ENCODE data around the gene KLF17. TPM values are rescaled to one million over a fixed set of nuclear protein-coding genes. Genes with fewer than 3 reads are reported as not detected.

KLF17 gene
- polyA plus RNA-seq, 3 donors = not detected

DNA sequence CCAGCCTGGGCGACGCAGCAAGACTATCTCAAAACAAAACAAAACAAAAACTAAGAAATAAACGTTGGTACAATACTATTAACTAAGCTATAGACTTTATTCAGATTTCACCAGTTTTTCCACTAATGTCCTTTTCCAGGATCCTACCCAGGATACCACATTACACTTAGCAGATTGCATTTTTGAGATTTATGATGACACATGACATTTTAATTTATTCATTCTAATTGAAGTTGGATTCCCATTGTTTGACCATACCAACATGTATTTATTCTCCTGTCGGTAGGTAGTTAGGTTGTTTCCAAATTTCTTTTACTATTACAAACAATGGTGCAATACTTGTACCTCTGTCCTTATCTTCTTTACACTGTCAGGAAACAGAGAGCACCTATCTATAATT is 6.8 kb upstream of the KLF17 start:
- H3K4me3 Mint-ChIP-seq = no peak overlapping the region
- H3K36me3 ChIP-seq (replicated peaks in 1 of 2; ENCODE audit: control insufficient read depth in 1 of 2, insufficient read depth in 2 of 2, low read length in 2 of 2) = no peaks in the 10 kb centered on the region
- no peaks in the 10 kb centered on the region for H3K4me1 ChIP-seq (ENCODE audit: control insufficient read depth in 1 of 2, insufficient read depth in 2 of 2, low read length in 2 of 2)
- peaks cover 2% of the 10 kb centered on the region in 3 donors for H3K27me3 Mint-ChIP-seq (ENCODE audit: low read depth in 3 of 3)
- H3K4me2 ChIP-seq (replicated peaks; ENCODE audit: extremely low read depth, low read length, poor library complexity, severe bottlenecking) = no peak overlapping the region
- no peaks in the 10 kb centered on the region for H4K20me1 ChIP-seq (ENCODE audit: insufficient read depth, low read length)
- H3K79me2 ChIP-seq (ENCODE audit: insufficient read depth, low read length) = no peaks in the 10 kb centered on the region
- TF ChIP-seq, protein P1, sequence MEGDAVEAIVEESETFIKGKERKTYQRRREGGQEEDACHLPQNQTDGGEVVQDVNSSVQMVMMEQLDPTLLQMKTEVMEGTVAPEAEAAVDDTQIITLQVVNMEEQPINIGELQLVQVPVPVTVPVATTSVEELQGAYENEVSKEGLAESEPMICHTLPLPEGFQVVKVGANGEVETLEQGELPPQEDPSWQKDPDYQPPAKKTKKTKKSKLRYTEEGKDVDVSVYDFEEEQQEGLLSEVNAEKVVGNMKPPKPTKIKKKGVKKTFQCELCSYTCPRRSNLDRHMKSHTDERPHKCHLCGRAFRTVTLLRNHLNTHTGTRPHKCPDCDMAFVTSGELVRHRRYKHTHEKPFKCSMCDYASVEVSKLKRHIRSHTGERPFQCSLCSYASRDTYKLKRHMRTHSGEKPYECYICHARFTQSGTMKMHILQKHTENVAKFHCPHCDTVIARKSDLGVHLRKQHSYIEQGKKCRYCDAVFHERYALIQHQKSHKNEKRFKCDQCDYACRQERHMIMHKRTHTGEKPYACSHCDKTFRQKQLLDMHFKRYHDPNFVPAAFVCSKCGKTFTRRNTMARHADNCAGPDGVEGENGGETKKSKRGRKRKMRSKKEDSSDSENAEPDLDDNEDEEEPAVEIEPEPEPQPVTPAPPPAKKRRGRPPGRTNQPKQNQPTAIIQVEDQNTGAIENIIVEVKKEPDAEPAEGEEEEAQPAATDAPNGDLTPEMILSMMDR (IDR thresholded peaks at IDR 0.05) = no peak
- no peak for DNase-seq
- intact Hi-C loops (cut with micrococcal nuclease) = no loop called here
- H3K27ac ChIP-seq (ENCODE audit: low read depth in 1 of 2, low read length in 2 of 2) = no peak overlapping the region
- 96% methylated on average over 3 of the region's 4 CpGs for WGBS (ENCODE audit: insufficient coverage)
- H3K27ac Mint-ChIP-seq = no peak overlapping the region
- no peak overlapping the region for H2AFZ ChIP-seq (ENCODE audit: insufficient read depth, low read depth, low read length, poor library complexity, severe bottlenecking)
- no peaks in the 10 kb centered on the region for H3K9me3 ChIP-seq (replicated peaks in 1 of 2; ENCODE audit: control insufficient read depth in 1 of 2, insufficient read depth in 1 of 2, low read length in 2 of 2)
- no peaks in the 10 kb centered on the region for H3K4me1 Mint-ChIP-seq
- H3K9me3 Mint-ChIP-seq = no peaks in the 10 kb centered on the region
- no peak overlapping the region for H3K9ac ChIP-seq (ENCODE audit: insufficient read depth, low read length, poor library complexity, severe bottlenecking)
- no peak overlapping the region for H3K4me3 ChIP-seq (replicated peaks in 1 of 3; ENCODE audit: low read depth in 2 of 3, low read length in 3 of 3)
- H3K27me3 ChIP-seq (ENCODE audit: control insufficient read depth in 2 of 2, insufficient read depth in 2 of 2, low read length in 2 of 2) = no peaks in the 10 kb centered on the region
- no peaks in the 10 kb centered on the region for H3K36me3 Mint-ChIP-seq

DNA sequence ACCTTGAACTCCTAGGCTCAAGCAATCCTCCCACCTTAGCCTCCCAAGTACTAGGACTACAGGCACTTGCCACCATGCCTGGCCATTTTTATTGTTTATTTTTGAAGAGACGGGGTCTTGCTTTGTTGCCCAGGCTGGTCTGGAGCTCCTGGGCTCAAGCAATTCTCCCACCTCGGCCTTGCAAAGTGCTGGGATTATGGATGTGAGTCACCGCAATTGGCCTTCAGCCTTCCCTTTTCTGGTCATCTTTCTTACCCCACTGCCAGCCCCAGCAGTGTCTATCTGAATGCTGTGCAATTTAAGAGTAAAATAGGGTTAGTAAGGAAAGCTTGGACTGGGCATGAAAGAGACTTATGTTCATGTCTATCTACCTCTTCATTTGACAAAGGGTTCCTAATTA is 6.1 kb upstream of the KLF17 start:
- Histone ChIP-seq H3K36me3 (replicated peaks in 1 of 2; ENCODE audit: control insufficient read depth in 1 of 2, insufficient read depth in 2 of 2, low read length in 2 of 2) (no peaks in the 10 kb centered on the region), H3K4me2 (replicated peaks; ENCODE audit: extremely low read depth, low read length, poor library complexity, severe bottlenecking) (no peak overlapping the region), H2AFZ (ENCODE audit: insufficient read depth, low read depth, low read length, poor library complexity, severe bottlenecking) (no peak overlapping the region), H3K4me3 (replicated peaks in 1 of 3; ENCODE audit: low read depth in 2 of 3, low read length in 3 of 3) (no peak overlapping the region), H3K79me2 (ENCODE audit: insufficient read depth, low read length) (no peaks in the 10 kb centered on the region), H4K20me1 (ENCODE audit: insufficient read depth, low read length) (no peaks in the 10 kb centered on the region), H3K27me3 (ENCODE audit: control insufficient read depth in 2 of 2, insufficient read depth in 2 of 2, low read length in 2 of 2) (no peaks in the 10 kb centered on the region), H3K9me3 (replicated peaks in 1 of 2; ENCODE audit: control insufficient read depth in 1 of 2, insufficient read depth in 1 of 2, low read length in 2 of 2) (no peaks in the 10 kb centered on the region), H3K4me1 (ENCODE audit: control insufficient read depth in 1 of 2, insufficient read depth in 2 of 2, low read length in 2 of 2) (no peaks in the 10 kb centered on the region), H3K9ac (ENCODE audit: insufficient read depth, low read length, poor library complexity, severe bottlenecking) (no peak overlapping the region), H3K27ac (ENCODE audit: low read depth in 1 of 2, low read length in 2 of 2) (no peak overlapping the region)
- intact Hi-C loops (cut with micrococcal nuclease) = no loop called here
- H3K4me3 Mint-ChIP-seq = no peak overlapping the region
- H3K9me3 Mint-ChIP-seq = peaks cover 0 to 2% (median 0%) of the 10 kb centered on the region in 7 donors
- no peak for DNase-seq
- no peak overlapping the region for H3K27ac Mint-ChIP-seq
- TF ChIP-seq, protein P1 (IDR thresholded peaks at IDR 0.05) = no peak
- peaks cover 2% of the 10 kb centered on the region in 3 donors for H3K27me3 Mint-ChIP-seq (ENCODE audit: low read depth in 3 of 3)
- no peaks in the 10 kb centered on the region for H3K4me1 Mint-ChIP-seq
- no CpG with 5 or more reads among the region's 3 CpGs for WGBS (ENCODE audit: insufficient coverage)
- H3K36me3 Mint-ChIP-seq = no peaks in the 10 kb centered on the region

Measured in CD14-positive monocyte (primary cell).